GM18511 (cell line): Measurements from ENCODE around the gene TFRC.
"Not testable (repeated sequence)": the region's sequence is repeated elsewhere in the genome, so short reads cannot be mapped to it uniquely, and the experiment has no call there.

Experiments
- ATAC-seq: cut with Tn5 transposase; IDR thresholded peaks from one replicate; pipeline ENCODE4 v1.9.1; 2021; ENCODE audit warnings: mild to moderate bottlenecking, moderate library complexity; ENCODE audit not compliant: unreplicated experiment

TFRC gene

DNA sequence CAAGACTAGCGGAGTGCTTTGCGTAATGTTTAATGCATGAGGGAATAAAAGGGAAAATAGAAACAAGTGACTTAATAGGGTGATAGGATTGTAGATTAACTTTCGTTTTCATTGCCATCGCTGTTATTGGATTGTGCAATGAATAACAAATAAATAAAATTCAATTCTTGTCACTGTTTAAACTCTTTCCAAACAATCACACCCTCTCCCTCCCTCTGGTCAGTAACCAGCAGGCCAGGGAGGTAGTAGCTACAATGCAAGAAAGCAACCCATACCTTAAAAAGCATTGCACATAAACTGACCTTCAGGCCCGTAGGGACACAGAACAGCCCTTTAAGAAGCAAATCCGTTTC is 705 bp upstream of the TFRC start:
- no peak for ATAC-seq

DNA sequence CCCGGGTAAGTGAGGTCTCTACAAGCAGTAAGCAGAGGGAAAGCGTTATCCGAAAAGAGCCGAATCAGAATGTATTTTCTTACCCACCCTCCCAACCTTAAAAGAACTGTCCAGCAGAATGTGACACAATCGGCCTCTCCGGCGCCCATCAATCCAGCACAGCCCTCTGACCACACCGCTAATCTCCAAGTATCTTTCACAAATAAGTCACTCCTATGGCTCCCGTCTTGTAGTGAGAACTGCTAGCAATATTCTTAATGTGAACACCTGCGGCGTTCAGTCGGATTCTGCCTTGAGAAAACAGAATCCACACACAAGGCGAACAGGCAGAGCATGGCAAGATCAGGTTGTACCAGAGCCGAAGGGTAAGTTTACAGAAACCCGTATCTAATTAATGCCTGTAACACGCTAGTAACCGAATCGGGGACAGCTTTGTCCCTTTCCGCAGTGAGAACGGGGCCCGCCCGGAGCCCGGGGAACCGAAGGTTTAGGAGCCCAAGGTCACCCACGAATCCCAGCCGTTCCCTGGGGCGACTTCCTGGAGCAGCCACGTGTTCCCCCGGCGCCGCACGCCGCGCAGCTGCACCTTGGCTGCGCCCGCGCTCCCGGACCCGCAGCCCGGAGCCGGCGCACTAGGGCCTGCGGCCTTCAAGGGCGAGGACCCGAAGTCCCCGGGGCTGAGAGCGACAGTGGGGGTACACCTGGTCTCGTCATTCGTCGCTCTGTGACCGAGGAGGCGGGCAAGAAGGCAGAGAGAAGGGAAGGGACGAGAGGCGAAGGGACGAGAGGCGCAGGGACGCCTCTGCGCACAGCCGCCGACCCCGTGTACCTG is 672 bp downstream of the TFRC start:
- peak; percentile 63 for ATAC-seq

DNA sequence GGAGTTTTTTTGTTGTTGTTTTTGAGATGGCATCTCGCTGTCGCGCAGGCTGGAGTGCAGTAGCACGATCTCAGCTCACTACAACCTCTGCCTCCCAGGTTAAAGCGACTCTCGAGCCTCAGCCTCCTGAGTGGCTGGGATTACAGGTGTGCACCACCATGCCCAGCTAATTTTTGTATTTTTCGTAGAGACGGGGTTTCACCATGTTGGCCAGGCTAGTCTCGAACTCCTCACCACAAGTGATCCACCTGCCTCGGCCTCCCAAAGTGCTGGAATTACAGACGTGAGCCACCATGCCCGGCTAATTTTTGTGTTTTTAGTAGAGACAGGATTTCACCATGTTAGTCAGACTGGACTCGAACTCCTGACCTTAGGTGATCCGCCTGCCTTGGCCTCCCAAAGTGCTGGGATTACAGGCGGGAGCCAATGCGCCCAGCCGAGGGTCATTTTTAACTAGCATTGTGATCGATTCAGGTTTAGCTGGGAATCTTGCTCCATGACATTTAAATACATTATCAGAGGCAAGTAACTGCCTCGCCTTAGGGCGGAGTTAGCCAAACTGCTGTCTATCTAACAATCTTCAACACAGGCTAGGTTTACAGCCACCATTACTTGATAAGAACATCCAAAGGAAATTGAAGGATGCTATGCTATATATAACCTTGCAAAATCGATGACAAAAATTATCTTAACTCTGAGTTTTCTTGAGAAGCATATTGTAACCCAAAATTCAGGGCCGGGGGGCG is 1.6 kb downstream of the TFRC start:
- ATAC-seq: not testable (repeated sequence)

DNA sequence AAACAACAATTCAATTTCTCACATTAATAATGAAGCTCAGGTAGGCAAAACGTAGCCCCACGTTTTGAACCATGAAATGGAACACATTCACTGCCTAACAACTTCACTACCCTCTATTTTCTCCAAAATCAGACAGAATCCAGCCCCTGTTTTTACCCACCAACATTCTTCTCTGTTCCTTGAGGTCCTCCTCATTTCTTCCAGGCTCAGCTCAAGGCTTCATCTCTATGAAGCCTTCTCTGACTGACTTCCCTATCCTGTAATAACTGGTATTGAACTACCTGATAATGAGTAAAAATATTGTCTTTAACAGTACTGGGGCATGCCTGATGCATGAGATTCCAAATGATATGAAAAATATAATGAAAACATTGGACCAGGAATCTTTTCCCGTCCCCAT is 2.2 kb downstream of the TFRC start:
- ATAC-seq: no peak

DNA sequence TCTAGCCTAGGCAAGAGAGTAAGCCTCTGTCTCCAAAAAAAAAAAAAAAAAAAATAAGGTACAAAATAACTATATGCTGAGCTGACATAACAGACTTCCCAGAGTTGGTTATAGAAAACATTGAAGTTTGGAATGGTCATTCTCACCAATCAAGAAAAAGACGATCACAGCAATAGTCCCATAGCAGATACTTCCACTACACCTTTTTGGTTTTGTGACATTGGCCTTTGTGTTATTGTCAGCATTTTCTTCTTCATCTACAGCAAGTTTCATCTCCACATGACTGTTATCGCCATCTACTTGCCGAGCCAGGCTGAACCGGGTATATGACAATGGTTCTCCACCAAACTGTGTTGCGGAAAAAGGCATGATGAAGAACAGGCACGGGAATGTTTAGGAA is 6.9 kb downstream of the TFRC start:
- no peak for ATAC-seq

DNA sequence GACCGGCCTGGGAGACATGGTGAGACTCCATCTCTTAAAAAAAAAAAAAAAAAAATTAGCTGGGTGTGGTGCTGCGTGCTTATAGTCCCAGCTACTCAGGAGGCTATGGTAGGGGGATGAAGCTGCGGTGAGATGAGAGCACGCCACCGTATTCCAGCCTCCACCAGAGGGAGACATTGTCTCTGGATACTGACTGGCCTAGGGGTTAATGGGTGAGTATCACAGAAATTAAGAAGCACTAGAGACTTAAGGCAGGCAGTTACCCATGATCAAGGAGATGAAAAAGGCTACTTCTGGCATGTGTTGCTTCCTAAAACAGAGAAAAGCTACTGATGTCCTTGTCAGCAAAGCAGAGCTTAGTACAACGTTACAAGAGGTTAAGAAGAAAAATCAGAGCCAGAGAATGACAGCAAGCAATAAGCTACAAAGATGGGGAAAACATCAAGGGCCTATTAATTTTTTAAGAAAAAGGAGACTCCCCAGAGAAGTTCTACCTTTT is 8.6 kb downstream of the TFRC start:
- peak; percentile 69 for ATAC-seq

DNA sequence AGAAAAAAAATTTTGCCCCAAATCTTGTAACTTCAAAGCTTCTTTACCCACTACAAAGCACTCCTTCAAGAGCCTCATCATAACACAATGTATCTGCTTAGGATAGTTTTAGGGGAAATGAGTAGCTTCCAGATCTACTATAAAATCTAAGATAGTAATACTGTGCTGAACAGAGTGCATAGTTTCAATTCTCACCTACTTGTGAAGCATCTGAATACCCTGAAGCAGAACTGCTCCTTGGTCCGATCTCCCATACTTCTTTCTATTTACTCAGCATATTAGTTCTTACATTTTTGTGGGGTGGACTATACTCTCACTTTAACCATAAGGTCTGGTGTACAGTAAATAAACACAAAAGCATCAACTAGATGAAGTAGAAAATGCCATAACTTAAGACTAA is 9.6 kb downstream of the TFRC start:
- ATAC-seq: no peak

DNA sequence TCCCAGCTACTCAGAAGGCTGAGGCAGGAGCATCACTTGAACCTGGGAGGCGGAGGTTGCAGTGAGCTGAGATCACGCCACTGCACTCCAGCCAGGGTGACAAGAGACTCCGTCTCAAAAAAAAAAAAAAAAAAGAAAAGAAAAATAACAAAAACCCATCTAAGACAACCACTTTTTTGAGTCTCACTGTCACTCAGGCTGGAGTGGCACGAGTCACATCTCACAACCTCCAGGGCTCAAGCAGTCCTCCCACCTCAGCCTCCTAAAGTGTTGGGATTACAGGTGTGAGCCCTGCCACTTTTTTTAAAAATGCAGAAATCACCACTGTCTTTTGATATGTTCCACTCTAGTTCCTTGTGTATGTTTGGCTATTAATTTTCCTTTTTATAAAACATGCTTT is 13.1 kb downstream of the TFRC start:
- ATAC-seq: not testable (repeated sequence)

DNA sequence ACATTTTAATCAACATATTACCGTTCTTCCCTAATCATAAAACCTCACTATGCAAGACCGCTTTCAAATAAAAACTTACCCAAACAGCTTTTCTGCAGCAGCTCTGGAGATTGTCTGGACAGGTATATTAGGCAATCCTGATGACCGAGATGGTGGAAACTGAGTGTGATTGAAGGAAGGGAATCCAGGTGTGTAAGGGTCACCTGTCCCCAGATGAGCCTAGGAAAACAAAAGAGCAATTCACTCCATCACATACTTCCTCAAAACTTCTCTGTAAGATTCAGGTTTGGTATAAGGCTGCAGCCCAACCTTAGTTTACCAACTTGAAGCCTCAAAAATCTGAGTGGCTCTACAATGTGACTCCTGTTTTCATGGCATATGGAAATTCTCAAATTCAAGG is 14.5 kb downstream of the TFRC start:
- ATAC-seq: no peak

DNA sequence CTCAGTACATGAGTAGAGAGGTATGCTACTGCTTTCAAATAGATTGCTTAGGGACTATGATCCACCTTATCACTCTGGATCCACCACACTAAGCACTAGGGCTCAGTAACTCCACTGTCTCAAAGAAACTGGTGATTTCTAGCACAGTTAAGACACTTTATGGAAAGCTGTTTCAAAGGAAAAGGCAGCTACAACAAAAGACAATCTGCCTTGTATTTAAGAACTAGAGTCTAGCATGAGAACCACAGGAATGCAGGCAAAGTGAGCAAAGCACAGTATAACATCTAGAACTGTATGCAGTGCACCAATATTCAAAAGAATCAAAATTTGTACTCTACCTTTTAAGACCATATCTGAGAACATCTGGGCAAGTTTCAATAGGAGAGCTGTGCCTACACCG is 17.9 kb downstream of the TFRC start:
- ATAC-seq: no peak

DNA sequence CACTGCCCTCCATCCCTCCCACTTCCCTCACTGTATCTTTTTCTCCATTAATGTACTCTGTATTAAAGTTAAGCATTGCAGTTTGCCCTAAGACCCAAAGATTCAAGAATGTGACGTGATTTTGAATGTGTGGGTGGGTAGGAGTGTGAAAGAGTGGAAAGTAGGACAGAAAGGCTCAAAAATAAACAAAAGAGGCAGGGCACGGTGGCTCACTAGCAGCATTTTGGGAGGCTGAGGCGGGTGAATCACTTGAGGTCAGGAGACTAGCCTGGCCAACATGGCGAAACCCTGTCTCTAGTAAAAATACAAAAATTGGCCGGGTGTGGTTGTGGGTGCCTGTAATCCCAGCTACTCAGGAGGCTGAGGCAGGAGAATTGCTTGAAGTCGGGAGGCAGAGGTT is 18.4 kb downstream of the TFRC start:
- no peak for ATAC-seq

DNA sequence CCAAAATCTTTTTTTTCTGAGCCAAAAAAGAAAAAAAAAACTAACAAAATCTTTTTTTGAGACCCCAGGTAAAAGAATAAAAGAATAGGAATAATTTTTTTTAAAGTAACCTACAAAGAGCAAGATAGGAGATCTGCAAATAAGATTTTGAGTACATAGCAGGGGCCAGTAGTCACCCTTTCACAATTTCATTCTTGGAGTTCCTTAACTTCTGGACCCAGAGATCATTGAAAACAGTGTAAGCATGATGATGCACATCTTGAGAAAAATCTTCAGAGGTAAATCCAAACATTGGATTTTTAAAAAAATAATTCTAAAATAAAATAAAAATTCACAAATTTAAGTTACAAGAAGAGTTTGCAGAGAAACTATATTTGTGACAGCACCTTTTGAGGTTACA is 18.8 kb downstream of the TFRC start:
- no peak for ATAC-seq

DNA sequence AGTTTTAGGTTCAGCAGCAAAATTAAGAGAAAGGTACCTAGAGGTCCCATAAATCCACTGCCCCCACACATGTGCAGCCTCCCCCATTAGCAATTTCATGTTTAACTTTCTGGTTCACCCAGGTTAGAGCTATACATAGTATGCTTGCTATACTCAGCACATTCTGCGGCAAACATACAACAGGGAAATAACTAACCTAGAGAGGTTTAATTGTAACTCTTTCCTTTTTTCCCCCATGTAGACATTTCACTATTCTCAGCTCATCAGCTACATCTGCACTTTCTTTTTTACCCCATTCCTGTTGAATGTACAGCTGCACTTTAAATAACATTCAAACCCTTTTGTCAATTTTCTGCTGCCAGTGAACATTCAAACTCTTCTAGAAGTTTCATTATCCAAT is 21.1 kb downstream of the TFRC start:
- ATAC-seq: no peak

DNA sequence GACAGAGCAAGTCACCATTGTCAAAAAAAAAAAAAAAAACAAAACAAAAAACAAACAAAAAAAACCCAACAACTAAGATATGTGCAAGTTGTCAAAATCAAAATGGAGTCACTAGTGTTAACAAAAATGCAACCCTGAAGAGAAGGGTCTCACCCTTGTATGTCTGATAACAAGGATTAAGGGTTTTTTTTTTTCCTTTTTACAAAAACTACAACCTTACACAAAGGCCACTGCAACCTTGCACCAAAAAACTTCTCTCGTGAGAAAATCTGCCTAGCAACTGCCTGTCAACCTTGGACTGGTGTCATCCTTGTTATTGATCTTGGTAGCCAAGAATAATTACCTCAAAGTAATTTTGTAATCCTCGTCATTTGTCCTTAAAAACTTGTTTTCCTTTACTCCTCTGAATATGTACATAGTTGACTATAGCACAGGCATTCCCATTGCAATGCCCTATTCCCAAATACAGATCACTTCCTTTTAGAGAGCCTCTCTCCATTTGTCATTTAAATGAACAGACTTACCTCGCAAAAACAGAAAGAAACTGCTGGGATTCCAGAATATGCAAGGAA is 24.0 kb downstream of the TFRC start:
- no peak for ATAC-seq

DNA sequence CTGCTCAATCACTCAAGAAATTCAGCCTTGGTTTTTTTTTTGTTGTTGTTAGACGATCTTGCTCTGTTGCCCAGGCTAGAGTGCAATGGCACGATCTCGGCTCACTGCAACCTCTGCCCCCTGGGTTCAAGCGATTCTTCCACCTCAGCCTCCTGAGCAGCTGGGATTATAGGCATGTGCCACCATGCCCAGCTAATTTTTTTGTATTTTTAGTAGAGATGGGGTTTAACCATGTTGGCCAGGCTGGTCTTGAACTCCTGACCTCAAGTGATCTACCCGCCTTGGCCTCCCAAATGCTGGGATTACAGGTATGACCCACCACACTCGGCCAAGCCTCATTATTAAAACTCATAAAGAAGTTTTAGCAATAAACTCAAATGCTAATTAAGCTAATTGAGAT is 25.5 kb downstream of the TFRC start:
- not testable (repeated sequence) for ATAC-seq

DNA sequence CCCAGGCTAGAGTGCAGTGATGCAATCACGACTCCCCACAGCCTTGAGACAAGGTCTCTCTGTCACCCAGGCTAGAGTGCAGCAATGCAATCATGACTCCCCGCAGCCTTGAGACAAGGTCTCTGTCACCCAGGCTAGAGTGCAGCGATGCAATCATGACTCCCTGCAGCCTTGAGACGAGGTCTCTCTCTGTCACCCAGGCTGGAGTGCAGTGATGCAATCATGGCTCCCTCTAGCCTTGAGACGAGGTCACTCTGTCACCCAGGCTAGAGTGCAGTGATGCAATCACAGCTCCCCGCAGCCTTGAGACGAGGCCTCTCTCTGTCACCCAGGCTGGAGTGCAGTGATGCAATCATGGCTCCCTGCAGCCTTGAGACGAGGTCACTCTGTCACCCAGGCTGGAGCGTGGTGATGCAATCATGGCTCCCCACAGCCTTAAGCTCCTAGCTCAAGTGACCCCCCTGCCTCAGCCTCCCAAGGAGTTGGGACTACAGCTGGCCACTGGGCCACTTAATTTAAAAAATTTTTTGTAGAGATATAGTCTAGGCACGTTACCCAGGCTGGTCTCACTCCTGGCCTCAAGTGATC is 26.1 kb downstream of the TFRC start:
- no peak for ATAC-seq

DNA sequence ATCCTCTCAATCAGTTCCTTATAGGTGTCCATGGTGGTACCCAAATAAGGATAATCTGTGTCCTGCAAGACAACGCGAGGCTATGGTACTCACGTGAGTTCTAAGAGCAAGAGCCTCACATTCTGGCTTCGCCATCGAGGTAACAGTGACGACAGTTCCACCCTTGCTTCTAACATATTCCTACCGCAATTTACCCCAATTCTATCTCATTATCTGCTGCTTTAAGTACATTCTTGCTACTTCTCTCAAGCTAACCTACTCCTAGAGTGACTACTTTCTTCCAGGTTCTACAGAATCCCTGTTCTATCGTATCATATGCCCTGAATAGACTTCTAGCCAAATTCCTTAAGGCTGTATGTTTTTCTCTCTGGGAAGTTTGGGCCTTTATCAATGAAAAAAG is 26.6 kb downstream of the TFRC start:
- no peak for ATAC-seq

DNA sequence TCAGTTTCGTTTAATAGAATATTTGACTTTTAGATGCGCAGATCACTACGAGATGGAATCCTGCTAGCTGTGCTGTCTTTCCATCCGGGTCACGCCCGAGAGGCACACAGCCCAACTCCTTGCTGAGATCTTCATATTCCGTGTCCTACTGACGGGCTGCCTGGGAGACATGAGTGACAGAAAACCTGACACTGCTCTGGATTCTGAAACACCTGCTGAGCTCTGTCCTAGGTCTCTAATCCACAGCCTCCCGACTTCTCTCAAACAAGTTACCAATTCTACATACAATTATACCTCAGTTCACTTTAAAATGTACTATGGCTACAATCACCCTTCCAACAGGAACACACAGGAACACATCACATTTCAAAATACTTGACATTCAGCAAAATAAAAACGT is 27.2 kb downstream of the TFRC start:
- no peak for ATAC-seq

DNA sequence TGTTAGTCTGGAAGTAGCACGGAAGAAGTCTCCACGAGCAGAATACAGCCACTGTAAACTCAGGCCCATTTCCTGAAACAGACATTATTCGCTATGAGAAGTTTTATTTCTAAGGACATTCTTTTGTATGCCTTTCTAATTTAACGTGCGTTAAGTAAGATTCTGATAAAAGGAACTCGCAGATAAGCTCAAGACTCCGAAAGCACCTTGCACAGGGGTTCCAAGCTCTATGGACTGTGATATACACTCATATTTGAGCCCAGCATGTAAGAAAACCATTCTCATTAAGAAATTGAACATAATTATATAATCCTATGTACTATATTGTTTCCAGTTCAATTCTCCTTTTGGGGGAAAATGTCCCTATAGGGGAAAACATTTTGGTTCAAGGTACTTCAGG is 28.4 kb downstream of the TFRC start:
- no peak for ATAC-seq

DNA sequence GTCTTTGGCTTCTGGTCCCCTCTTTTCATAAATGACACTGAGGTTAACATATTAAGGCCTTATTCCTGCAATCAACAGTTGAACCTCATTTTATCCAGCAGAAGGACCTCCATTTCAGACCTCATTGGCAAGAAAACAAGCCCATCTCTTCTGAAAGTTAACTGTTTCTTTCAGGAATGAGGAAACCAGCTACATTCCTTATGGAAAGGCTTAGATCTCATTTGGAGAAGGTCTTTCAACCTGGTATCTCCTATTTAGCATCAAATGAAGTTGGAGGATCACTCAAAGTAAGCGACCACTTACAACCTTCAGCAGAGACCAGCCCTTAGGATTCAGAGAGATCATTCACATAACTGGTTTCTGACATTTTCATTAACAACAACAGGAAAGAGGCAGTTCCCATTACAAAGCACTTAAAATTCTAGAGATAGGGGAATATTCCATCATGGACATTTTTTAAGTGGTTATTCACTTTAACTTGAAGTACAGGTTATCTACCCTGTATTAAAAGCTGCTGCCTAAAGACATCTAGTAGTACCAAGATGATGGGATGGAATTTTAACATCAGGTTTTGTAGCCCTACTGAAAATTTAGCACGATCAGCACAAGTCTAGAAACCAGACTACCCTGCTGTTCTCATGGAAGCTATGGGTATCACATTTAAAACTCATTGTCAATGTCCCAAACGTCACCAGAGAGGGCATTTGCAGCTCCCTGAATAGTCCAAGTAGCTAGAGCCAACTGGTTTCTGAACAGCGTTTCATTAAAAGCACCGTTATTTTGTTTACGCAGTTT is 30.4 kb downstream of the TFRC start:
- ATAC-seq: no peak

DNA sequence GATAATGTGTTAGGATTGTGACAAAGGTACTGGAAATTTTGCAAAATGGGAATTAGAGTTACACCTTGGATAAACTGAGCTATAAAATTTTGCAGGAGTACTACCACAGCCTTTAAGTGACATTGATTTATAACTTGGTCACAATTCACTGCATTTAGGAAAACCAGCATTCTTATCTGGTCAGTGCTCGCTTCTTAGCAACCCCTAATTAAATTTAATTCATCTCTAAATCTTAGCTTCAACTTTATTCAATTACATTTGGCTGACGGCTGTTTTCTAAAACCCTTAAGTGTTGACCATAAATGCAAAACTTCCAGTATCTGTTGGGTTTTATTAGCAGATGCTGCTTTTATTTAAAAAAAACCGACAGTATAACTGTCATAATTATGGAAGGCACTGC is 31.3 kb downstream of the TFRC start:
- no peak for ATAC-seq
